ENCODE data around the gene POPDC2. TPM values are rescaled to one million over a fixed set of nuclear protein-coding genes. Genes with fewer than 3 reads are reported as not detected.

POPDC2 gene
- total RNA-seq, 1 experiment from 2014 or later, result 0.93 TPM

GRCh38 chr3:119662604-119663373 lies 2.4 kb upstream of the POPDC2 start:
- intact Hi-C loops (cut with micrococcal nuclease), result no loop called here
- ChIA-PET POLR2A (interaction anchor here (0.7 to 3.6 kb wide), 5 partner anchors 9 to 519 kb away, joined by 3 to 22 read pairs (median 4); partner anchors contain the start of genes COX17 and TMEM39A), CTCF (interaction anchor here (0.9 to 1.2 kb wide), 3 partner anchors 11 to 18 kb away, joined by 3 to 5 read pairs (median 3); no protein-coding TSS in a partner anchor)
- DNase-seq (ENCODE audit: unreplicated experiment), result peak; percentile 29
- Mint-ChIP-seq H3K36me3 (ENCODE audit: insufficient read depth, unreplicated experiment) (peaks cover 6% of the 10 kb centered on the region), H3K27ac (ENCODE audit: low read depth, unreplicated experiment) (no peak overlapping the region), H3K27me3 (ENCODE audit: insufficient read depth, unreplicated experiment) (no peaks in the 10 kb centered on the region), H3K4me1 (ENCODE audit: insufficient read depth, unreplicated experiment) (peaks cover 10% of the 10 kb centered on the region), H3K4me3 (ENCODE audit: unreplicated experiment) (no peak overlapping the region), H3K9me3 (ENCODE audit: unreplicated experiment) (no peaks in the 10 kb centered on the region)
- BruUV-seq (replicated peaks), result no TSS peak
- TF ChIP-seq CTCF (IDR thresholded peaks at IDR 0.05; ENCODE audit: unreplicated experiment), result no peak

- BruUV-seq (replicated peaks), result no TSS peak
- intact Hi-C loops (cut with micrococcal nuclease), result no loop called here
- Mint-ChIP-seq H3K27me3 (ENCODE audit: insufficient read depth, unreplicated experiment) (no peaks in the 10 kb centered on the region), H3K27ac (ENCODE audit: low read depth, unreplicated experiment) (no peak overlapping the region), H3K4me3 (ENCODE audit: unreplicated experiment) (no peak overlapping the region), H3K9me3 (ENCODE audit: unreplicated experiment) (no peaks in the 10 kb centered on the region), H3K36me3 (ENCODE audit: insufficient read depth, unreplicated experiment) (no peaks in the 10 kb centered on the region), H3K4me1 (ENCODE audit: insufficient read depth, unreplicated experiment) (peaks cover 10% of the 10 kb centered on the region)
- TF ChIP-seq CTCF (IDR thresholded peaks at IDR 0.05; ENCODE audit: unreplicated experiment), result no peak
- POLR2A ChIA-PET, result no interaction called here
- CTCF ChIA-PET, result no interaction called here
- no peak for DNase-seq (ENCODE audit: unreplicated experiment)
Observed at GRCh38 chr3:119659606-119660291, 640 bp downstream of the POPDC2 start.

- Mint-ChIP-seq H3K27ac (ENCODE audit: low read depth, unreplicated experiment) (no peak overlapping the region), H3K36me3 (ENCODE audit: insufficient read depth, unreplicated experiment) (no peaks in the 10 kb centered on the region), H3K27me3 (ENCODE audit: insufficient read depth, unreplicated experiment) (no peaks in the 10 kb centered on the region), H3K4me1 (ENCODE audit: insufficient read depth, unreplicated experiment) (peaks cover 10% of the 10 kb centered on the region), H3K4me3 (ENCODE audit: unreplicated experiment) (no peak overlapping the region), H3K9me3 (ENCODE audit: unreplicated experiment) (no peaks in the 10 kb centered on the region)
- TF ChIP-seq CTCF (IDR thresholded peaks at IDR 0.05; ENCODE audit: unreplicated experiment), result no peak
- BruUV-seq (replicated peaks), result no TSS peak
- intact Hi-C loops (cut with micrococcal nuclease), result no loop called here
- POLR2A ChIA-PET, result interaction anchor here (1.0 kb wide), 1 partner anchor 125 kb away, joined by 3 read pairs; no protein-coding TSS in a partner anchor
- no peak for DNase-seq (ENCODE audit: unreplicated experiment)
- CTCF ChIA-PET, result interaction anchor here (0.7 kb wide), 1 partner anchor 8 kb away, joined by 5 read pairs; no protein-coding TSS in a partner anchor
Observed at GRCh38 chr3:119658994-119659393, 1.4 kb downstream of the POPDC2 start.

Data from MCF 10A (cell line).